ENCODE measurements around the gene DIS3L2. TPM values are rescaled to one million over a fixed set of nuclear protein-coding genes. Genes with fewer than 3 reads are reported as not detected.

The DIS3L2 gene
- total and polyA plus RNA-seq, 2 of the 8 experiments (the other 6 are each of a cell fraction or from before 2014, with no cell fraction given), result 11.5 to 21.6 TPM

- Histone ChIP-seq H3K9ac (replicated peaks in 1 of 4; ENCODE audit: extremely low read depth in 1 of 4, low read depth in 3 of 4, low read length in 3 of 4) (no peak overlapping the region), H3K79me2 (ENCODE audit: control insufficient read depth in 1 of 2, insufficient read depth in 2 of 2, low read length in 2 of 2) (no peaks in the 10 kb centered on the region), H3K9me3 (ENCODE audit: insufficient read depth in 2 of 2, low read depth in 1 of 2, low read length in 1 of 2) (no peaks in the 10 kb centered on the region), H3K36me3 (ENCODE audit: control insufficient read depth in 2 of 4, insufficient read depth in 4 of 4, low read length in 3 of 4) (no peaks in the 10 kb centered on the region), H4K8ac (ENCODE audit: extremely low read depth, insufficient read depth, low read length) (no peak overlapping the region), H3K4me1 (replicated peaks in 1 of 4; ENCODE audit: control insufficient read depth in 3 of 4, insufficient read depth in 4 of 4, low read length in 3 of 4) (peaks cover 0 to 6% (median 1%) of the 10 kb centered on the region in 4 experiments; a peak in 4 of 7 replicates), H3K4ac (replicated peaks; ENCODE audit: insufficient read length, low read depth, low read length) (no peak overlapping the region), H2BK12ac (ENCODE audit: low read depth, low read length) (no peak overlapping the region), H3K4me2 (ENCODE audit: insufficient read depth in 1 of 2, low read depth in 2 of 2, low read length in 2 of 2) (no peak overlapping the region), H3K14ac (ENCODE audit: insufficient read length) (no peak overlapping the region), H3K56ac (replicated peaks; ENCODE audit: insufficient read length, low read depth, low read length) (no peak overlapping the region), H2BK15ac (ENCODE audit: low read length) (no peak overlapping the region), H4K91ac (replicated peaks; ENCODE audit: insufficient read length, low read length) (no peak overlapping the region), H2BK5ac (ENCODE audit: low read depth, low read length) (no peak overlapping the region), H3K27ac (ENCODE audit: low read depth, low read length) (no peak overlapping the region), H3K4me3 (ENCODE audit: extremely low read depth in 1 of 4, insufficient read depth in 2 of 4, low read depth in 3 of 4, low read length in 4 of 4) (no peak overlapping the region), H2AFZ (ENCODE audit: low read length) (no peak overlapping the region), H2AK5ac (ENCODE audit: low read depth, low read length) (no peak overlapping the region), H2BK20ac (ENCODE audit: low read length) (no peak overlapping the region), H3K18ac (ENCODE audit: extremely low read depth, low read length) (no peak overlapping the region), H2BK120ac (replicated peaks; ENCODE audit: low read depth, low read length) (no peak overlapping the region), H3K27me3 (replicated peaks in 1 of 4; ENCODE audit: control insufficient read depth in 3 of 4, extremely low read depth in 1 of 4, insufficient read depth in 3 of 4, low read length in 3 of 4) (no peaks in the 10 kb centered on the region), H4K20me1 (replicated peaks in 1 of 2; ENCODE audit: control insufficient read depth in 1 of 2, insufficient read depth in 2 of 2, low read length in 2 of 2) (no peaks in the 10 kb centered on the region), H3K79me1 (ENCODE audit: low read depth, low read length) (no peaks in the 10 kb centered on the region), H4K5ac (ENCODE audit: insufficient read length, low read depth, low read length) (no peak overlapping the region), H3K23me2 (ENCODE audit: low read depth, low read length) (no peaks in the 10 kb centered on the region), H3K23ac (ENCODE audit: insufficient read length) (no peak overlapping the region)
- FAIRE-seq (no peak), DNase-seq (ENCODE audit: low read depth in 1 of 2, low spot score in 2 of 2) (no peak)
- ChIA-PET CTCF (ENCODE audit: partially characterized antibody) (interaction anchor here (1.3 kb wide), 1 partner anchor 21 kb away, joined by 3 read pairs; no protein-coding TSS in a partner anchor), POLR2A (ENCODE audit: partially characterized antibody) (no interaction called here)
- 93% methylated on average over 4 of the region's 4 CpGs; no CpG with 5 or more reads in 1 of the 2 experiments for WGBS, 2 experiments (ENCODE audit: extremely low coverage in 1 of 2, insufficient coverage in 1 of 2, insufficient read length in 1 of 2, insufficient replicate concordance in 2 of 2, low coverage in 1 of 2, low lambda C conversion rate in 2 of 2, missing lambda C conversion rate in 1 of 2)
- no peak for TF ChIP-seq PHF8 (conservative IDR thresholded peaks at IDR 0.05; ENCODE audit: low read depth, low read length)
- TF ChIP-seq JUN (IDR thresholded peaks at IDR 0.05; ENCODE audit: low read depth, low read length), result no peak
- TF ChIP-seq KDM5A (IDR thresholded peaks at IDR 0.05; ENCODE audit: low read length), result no peak
- no peak for TF ChIP-seq POLR2AphosphoS5 (IDR thresholded peaks at IDR 0.05; ENCODE audit: low read depth, low read length)
- no peak for TF ChIP-seq CREB1 (IDR thresholded peaks at IDR 0.05)
- no peak for TF ChIP-seq HDAC2 (IDR thresholded peaks at IDR 0.05; ENCODE audit: borderline replicate concordance in 1 of 2, low read depth in 2 of 2, low read length in 2 of 2)
- no peak for TF ChIP-seq CTCF (IDR thresholded peaks at IDR 0.05; ENCODE audit: control extremely low read depth in 1 of 3, insufficient read depth in 1 of 3, low read depth in 1 of 3, low read length in 3 of 3)
- no peak for TF ChIP-seq ATF2 (IDR thresholded peaks at IDR 0.05; ENCODE audit: low read length)
- no peak for TF ChIP-seq SAP30 (IDR thresholded peaks at IDR 0.05; ENCODE audit: insufficient read depth, insufficient replicate concordance, low read length)
- no peak for TF ChIP-seq MAFK (IDR thresholded peaks at IDR 0.05; ENCODE audit: low read depth, low read length)
Observed at GRCh38 chr2:232049350-232049749, 87.8 kb downstream of the DIS3L2 start.

Data from H1 (cell line).